Psoas muscle (tissue), 8 donors: Measurements from ENCODE around the gene UNK. TPM values are rescaled to one million over a fixed set of nuclear protein-coding genes. Genes with fewer than 3 reads are reported as not detected.
"Not testable (repeated sequence)": the region's sequence is repeated elsewhere in the genome, so short reads cannot be mapped to it uniquely, and the experiment has no call there.

Experiments used
- ATAC-seq, 4 donors: fragments of 200-7000 bp; cut with Tn5 transposase; one replicate each; pipeline ENCODE4 v1.9.1; 2020; ENCODE audit warnings: moderate library complexity in 3 of 4, mild to moderate bottlenecking in 2 of 4
- DNase-seq, 2 donors: peaks; one replicate each; pipeline ENCODE4 v3.0.0-alpha.2; 2020
- H3K27ac ChIP-seq: fragments of 200-600 bp; one replicate; pipeline ENCODE4 v1.8.0; 2022
- H3K27me3 ChIP-seq, 3 donors: fragments of 200-600 bp in 1 of 3; one replicate each; pipeline versions ENCODE4 v1.6.1 to v1.8.0; 2013 to 2022; ENCODE audit warnings: low read length in 2 of 3, mild to moderate bottlenecking in 2 of 3, moderate library complexity in 1 of 3; ENCODE audit not compliant: insufficient read depth in 3 of 3
- H3K36me3 ChIP-seq, 2 donors: fragments of 200-600 bp in 1 of 2; one replicate each; pipeline versions ENCODE4 v1.6.1 to v1.8.0; 2013 to 2022; ENCODE audit warnings: low read depth in 1 of 2, mild to moderate bottlenecking in 1 of 2, moderate library complexity in 1 of 2; ENCODE audit not compliant: insufficient read depth in 1 of 2
- H3K4me1 ChIP-seq: fragments of 200-600 bp; one replicate; pipeline ENCODE4 v1.8.0; 2022
- H3K4me3 ChIP-seq: fragments of 200-600 bp; one replicate; pipeline ENCODE4 v1.8.0; 2022; ENCODE audit warnings: mild to moderate bottlenecking
- H3K9me3 ChIP-seq: fragments of 200-600 bp; one replicate; pipeline ENCODE4 v1.8.0; 2022
- CTCF ChIP-seq: fragments of 200-600 bp; IDR thresholded peaks from one replicate; pipeline ENCODE4 v1.8.0; 2022; ENCODE audit warnings: antibody characterized with exemption
- WGBS, 3 donors: extraction: QIAGEN DNeasy Blood & Tissue Kit; methylation state at CpG; one replicate each; pipeline versions ENCODE4 v1.1.6 to v1.1.7; 2013; 5-methylcytosine and 5-hydroxymethylcytosine counted together
- intact Hi-C, 2 donors: fragments of 100-400 bp; cut with DNase I; formaldehyde crosslinking; loops; one replicate each; pipeline versions ENCODE4 v1.11.0 to v1.14.2; 2022
- polyA plus RNA-seq, 3 donors: library from polyadenylated mRNA; stranded (reverse); fragments of 200-250 nt; gene quantifications; one replicate each; pipeline ENCODE4 v1.2.3, GENCODE V29; 2013
- total RNA-seq, 4 donors: library from RNA; stranded (reverse); fragmentation: NEBNext Ultra II Directional in 2 of 4; extraction: Animal tissue kit (Norgen Biotek cat#: 25700) in 2 of 4; gene quantifications; one replicate each; pipeline versions ENCODE4 v1.2.1 to v1.2.4, GENCODE V29; 2021 to 2023
- donor health status: healthy with polysubstance abuse.
- donor health status: DM: no; HTN: no; CAD: no; lungs with moderate emphysema.
- donor health status: Bipolar disorder and iron deficiency.
- donor health status: healthy.
- donor health status: DM: yes; HTN: yes; CAD: no.
- donor health status: DM: no; HTN: no; CAD: no.
- donor health status: DM: no; HTN: no; CAD: no.
- donor health status: DM: yes; HTN: yes; CAD: no.

Gene UNK
- total and polyA plus RNA-seq, 7 donors: 6.9 to 13.7 (median 8.2) TPM

- ATAC-seq: peak in 1 of 4 donors; percentile 11
- Histone ChIP-seq H3K9me3 (no peaks in the 10 kb centered on the region), H3K27me3 (no peaks in the 10 kb centered on the region), H3K4me1 (peaks cover 51% of the 10 kb centered on the region), H3K36me3 (peaks cover 0 to 45% of the 10 kb centered on the region in 2 donors), H3K4me3 (peak overlapping the region; percentile 88), H3K27ac (peak overlapping the region; percentile 99)
- peak in 1 of 2 donors; percentile 63 for DNase-seq
- WGBS, 3 donors: 37 to 69% (median 46%) methylated on average over 6 of the region's 6 CpGs
- TF ChIP-seq CTCF: no peak
- intact Hi-C loops: loop anchor here in 1 of 2 donors (5.0 kb wide), 1 partner anchor 72 kb away; no protein-coding TSS in a partner anchor
Measured at GRCh38 chr17:75774991-75775668, 9.5 kb upstream of the UNK start.

- H3K27ac ChIP-seq: peak overlapping the region; percentile 99
- intact Hi-C loops: loop anchor here in 1 of 2 donors (5.0 kb wide), 1 partner anchor 71 kb away; no protein-coding TSS in a partner anchor
- 8 to 15% (median 9%) methylated on average over 15 of the region's 15 CpGs for WGBS, 3 donors
- no peaks in the 10 kb centered on the region for H3K27me3 ChIP-seq
- H3K36me3 ChIP-seq: peaks cover 0 to 45% of the 10 kb centered on the region in 2 donors
- no peak for TF ChIP-seq CTCF
- no peaks in the 10 kb centered on the region for H3K9me3 ChIP-seq
- no peak for DNase-seq
- peaks cover 51% of the 10 kb centered on the region for H3K4me1 ChIP-seq
- ATAC-seq: no peak
- H3K4me3 ChIP-seq: peak overlapping the region; percentile 88
Measured at GRCh38 chr17:75776386-75777295, 8.0 kb upstream of the UNK start.

GRCh38 chr17:75777296-75777922 lies 7.2 kb upstream of the UNK start:
- ATAC-seq (no peak), DNase-seq (no peak)
- WGBS, 3 donors: 2 to 4% (median 3%) methylated on average over 2 of the region's 2 CpGs
- H3K9me3 ChIP-seq: no peaks in the 10 kb centered on the region
- no peak for TF ChIP-seq CTCF
- peaks cover 0 to 45% of the 10 kb centered on the region in 2 donors for H3K36me3 ChIP-seq
- peak overlapping the region; percentile 99 for H3K27ac ChIP-seq
- no peaks in the 10 kb centered on the region for H3K27me3 ChIP-seq
- peak overlapping the region; percentile 88 for H3K4me3 ChIP-seq
- intact Hi-C loops: loop anchor here in 1 of 2 donors (5.0 kb wide), 1 partner anchor 70 kb away; no protein-coding TSS in a partner anchor
- peaks cover 46% of the 10 kb centered on the region for H3K4me1 ChIP-seq

- Histone ChIP-seq H3K36me3 (peaks cover 0 to 45% of the 10 kb centered on the region in 2 donors), H3K4me3 (peak overlapping the region; percentile 88), H3K27ac (peak overlapping the region; percentile 99), H3K4me1 (peaks cover 43% of the 10 kb centered on the region)
- intact Hi-C loops: loop anchor here in 1 of 2 donors (5.0 kb wide), 1 partner anchor 69 kb away; no protein-coding TSS in a partner anchor
- H3K9me3 ChIP-seq, DNase-seq, ATAC-seq, H3K27me3 ChIP-seq: not testable (repeated sequence)
- WGBS, 3 donors: 1% methylated on average over 19 of the region's 19 CpGs
Measured at GRCh38 chr17:75778066-75778860, 6.3 kb upstream of the UNK start.
